ENCODE data around the gene NYAP1.

GRCh38 chr7:100449190-100449795 is 34.4 kb upstream of the NYAP1 start:
- TF ChIP-seq, protein P1, sequence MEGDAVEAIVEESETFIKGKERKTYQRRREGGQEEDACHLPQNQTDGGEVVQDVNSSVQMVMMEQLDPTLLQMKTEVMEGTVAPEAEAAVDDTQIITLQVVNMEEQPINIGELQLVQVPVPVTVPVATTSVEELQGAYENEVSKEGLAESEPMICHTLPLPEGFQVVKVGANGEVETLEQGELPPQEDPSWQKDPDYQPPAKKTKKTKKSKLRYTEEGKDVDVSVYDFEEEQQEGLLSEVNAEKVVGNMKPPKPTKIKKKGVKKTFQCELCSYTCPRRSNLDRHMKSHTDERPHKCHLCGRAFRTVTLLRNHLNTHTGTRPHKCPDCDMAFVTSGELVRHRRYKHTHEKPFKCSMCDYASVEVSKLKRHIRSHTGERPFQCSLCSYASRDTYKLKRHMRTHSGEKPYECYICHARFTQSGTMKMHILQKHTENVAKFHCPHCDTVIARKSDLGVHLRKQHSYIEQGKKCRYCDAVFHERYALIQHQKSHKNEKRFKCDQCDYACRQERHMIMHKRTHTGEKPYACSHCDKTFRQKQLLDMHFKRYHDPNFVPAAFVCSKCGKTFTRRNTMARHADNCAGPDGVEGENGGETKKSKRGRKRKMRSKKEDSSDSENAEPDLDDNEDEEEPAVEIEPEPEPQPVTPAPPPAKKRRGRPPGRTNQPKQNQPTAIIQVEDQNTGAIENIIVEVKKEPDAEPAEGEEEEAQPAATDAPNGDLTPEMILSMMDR (conservative IDR thresholded peaks at IDR 0.05): no peak
- TF ChIP-seq ZFX (IDR thresholded peaks at IDR 0.05): no peak

Measured in C4-2B (cell line).